GM19328 (cell line): ENCODE data around the gene RASL10B.
A peak's percentile ranks its signal among the peaks of the same experiment; 100 is the strongest.

Experiments
- ATAC-seq: cut with Tn5 transposase; IDR thresholded peaks from one replicate; pipeline ENCODE4 v1.9.1; 2021; ENCODE audit warnings: mild to moderate bottlenecking, moderate library complexity; ENCODE audit not compliant: unreplicated experiment

RASL10B gene

DNA sequence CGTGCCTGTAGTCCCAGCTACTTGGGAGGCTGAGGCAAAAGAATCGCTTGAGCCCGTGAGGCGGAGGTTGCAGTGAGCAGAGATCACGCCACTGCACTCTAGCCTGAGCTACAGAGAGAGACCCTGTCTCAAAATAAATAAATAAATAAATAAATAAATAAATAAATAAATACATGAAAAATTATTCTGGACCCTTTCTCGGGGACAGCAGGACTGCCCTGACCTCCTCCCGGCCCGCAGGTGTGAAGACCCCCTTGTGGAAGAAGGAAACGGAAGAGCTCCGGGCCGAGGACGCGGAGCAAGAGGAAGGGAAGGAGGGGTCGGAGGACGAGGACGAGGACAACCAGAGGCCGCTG is 32.3 kb downstream of the RASL10B start:
- no peak for ATAC-seq

DNA sequence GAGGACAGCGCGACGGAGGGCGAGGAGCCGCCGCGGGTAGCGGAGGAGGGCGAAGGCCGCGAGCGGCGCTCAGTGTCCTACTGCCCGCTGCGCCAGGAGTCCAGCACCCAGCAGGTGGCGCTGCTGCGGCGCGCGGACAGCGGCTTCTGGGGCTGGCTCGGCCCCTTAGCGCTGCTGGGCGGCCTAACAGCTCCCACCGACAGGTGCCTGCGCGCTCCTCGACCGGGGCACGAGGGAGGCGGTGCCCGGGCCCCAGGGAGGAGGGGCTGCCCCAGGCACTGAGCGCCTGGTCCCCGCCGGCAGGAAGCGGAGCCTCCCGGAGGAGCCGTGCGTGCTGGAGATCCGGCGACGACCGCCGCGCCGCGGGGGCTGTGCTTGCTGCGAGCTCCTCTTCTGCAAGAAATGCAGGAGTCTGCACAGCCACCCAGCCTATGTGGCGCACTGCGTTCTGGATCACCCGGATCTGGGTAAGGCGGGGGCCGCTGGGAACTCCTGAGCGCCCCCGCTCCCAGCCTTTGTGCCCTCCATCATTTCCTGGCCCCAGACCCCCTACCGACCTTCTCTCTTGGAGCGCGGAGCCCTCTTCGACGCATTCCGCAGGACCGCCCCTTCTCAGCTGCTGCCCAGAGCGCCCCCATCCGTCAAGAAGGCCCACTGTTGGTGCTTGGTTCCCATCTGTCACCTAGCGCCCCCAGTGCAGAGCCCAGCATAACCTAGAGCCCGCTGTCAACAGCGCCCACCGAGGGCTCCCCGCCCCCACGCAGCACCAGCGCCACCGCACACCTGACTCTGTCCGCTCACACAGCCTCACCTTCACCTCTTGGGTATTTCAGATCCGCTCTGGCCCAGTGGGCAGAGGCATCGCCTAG is 32.9 kb downstream of the RASL10B start:
- peak; percentile 83 for ATAC-seq

DNA sequence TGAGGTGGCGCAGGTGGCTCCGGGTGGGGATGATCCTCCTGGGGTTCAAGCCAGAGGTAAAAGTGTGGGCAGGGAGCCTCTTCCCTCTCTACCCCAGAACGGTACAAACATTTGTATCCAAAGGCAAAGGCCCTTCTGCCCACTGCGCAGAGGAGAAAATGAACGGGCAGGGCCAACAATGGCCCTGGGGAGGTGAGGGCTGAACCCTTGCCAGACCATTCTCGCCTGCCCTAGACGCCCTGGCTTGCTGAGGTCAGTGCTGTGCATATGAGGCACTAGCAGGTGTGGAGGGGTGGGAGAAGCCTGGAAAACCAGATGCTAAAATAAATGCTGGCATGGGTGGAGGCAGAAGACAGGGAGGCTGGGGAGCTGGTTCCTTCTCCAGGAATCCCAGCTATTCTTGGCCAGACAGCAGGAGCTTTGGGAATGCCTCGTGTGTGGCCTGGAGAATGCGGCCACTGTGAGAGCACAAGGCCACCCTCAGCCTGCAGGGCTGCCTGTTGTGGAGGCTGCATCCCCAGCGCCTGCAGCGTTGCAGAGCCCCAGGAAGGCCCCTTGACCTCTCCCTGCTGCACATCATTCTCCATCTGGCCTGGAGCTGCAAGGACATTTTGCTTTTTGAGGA is 33.8 kb downstream of the RASL10B start:
- no peak for ATAC-seq

DNA sequence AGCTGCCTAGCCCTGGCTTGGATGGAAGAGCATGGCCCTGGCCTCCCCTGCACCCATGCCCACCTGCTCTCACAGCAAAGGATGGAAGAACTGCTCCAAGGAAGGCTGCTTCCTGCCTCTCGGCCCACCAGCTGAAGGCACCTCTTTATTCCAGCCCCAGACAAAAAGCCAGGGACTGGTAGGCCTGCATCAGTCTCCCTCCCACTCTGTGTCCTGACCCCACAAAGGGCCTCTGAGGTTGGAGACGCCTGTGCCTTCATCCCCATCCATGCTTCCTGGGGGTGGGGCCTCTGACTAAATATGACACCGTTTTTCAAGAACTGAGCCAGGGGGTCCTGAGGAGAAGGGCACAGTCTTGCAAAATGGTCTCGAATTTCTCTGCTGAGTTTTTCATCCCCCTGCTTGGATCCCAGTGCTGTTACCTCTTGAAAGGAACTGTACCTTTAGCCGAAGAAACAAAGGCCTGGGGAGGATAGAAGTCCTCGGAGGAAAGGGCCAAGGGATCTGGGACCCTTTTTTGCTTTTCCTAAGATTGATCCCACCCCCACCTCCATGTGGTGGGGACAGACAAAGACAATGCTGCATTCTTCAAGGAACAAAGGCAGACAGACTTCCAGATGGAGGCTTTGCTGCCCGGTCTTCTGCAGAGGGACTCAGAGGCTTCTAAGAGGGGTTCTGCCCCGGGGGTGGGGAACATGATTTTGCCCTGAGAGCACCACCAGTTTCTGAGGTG is 34.5 kb downstream of the RASL10B start:
- no peak for ATAC-seq

DNA sequence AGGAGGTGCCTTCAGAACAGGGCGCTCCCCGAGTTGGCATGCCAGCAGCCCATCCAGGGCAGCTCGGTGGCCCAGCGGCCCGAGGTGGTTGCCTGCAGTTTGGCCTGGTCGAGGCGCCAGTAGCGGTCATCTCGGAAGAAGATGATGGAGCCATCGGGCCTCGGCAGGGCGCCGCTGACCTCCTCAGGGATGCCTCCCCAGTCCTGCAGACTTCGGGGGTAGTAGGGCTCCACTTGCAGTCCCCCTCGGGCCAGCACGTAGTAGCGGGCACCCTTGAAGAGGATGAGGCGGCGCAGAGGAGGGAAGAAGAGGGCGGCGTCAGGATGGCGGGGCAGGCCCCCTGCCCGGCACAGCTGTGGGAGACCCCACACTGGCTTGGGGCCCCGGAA is 35.0 kb downstream of the RASL10B start:
- ATAC-seq: no peak

DNA sequence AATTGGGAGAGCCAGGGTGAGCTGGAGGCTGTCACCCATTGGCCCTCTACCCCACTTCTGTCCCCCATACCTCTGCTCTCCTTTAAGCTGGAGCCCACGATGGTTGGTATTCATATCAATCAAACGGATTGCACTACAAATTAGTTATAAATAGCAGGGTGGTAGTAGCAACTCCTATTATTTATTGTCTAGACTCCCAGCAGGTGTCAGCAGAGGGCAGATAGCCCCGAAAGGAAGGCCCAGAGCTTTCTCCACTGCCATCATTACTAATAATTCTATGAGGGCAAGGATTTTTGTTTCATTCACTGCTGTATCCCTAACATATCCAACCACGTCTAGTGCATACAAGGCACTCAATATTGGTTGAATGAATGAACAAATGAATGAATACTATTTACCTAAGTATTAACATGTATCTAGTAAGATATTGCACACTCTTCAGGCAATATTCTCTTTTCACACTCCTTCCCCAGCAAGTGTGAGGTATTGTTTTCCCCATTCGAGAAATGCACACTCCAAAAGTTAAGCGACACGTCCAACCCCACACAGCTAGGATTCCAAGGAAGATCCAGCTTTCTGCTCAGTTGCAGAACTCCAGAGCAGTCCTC is 35.6 kb downstream of the RASL10B start:
- ATAC-seq: no peak

DNA sequence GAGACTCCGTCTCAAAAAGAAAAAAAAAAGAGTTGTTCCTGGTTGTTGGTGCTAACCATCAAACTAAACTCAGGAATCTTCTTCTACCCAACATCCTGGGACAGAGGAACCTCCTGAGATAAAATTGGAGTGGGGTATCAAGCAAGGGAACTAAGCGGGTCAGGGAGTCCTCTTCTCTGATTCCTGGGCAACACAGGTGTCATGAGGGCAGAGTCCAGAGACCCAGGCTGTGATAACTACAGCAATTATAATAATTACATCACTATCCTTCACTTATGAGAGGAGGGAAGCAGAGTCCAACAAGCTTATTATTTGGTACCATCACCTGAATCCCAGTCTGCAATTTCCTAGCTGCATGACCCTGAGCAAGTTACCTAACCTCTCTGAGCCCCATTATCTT is 37.4 kb downstream of the RASL10B start:
- ATAC-seq: no peak

DNA sequence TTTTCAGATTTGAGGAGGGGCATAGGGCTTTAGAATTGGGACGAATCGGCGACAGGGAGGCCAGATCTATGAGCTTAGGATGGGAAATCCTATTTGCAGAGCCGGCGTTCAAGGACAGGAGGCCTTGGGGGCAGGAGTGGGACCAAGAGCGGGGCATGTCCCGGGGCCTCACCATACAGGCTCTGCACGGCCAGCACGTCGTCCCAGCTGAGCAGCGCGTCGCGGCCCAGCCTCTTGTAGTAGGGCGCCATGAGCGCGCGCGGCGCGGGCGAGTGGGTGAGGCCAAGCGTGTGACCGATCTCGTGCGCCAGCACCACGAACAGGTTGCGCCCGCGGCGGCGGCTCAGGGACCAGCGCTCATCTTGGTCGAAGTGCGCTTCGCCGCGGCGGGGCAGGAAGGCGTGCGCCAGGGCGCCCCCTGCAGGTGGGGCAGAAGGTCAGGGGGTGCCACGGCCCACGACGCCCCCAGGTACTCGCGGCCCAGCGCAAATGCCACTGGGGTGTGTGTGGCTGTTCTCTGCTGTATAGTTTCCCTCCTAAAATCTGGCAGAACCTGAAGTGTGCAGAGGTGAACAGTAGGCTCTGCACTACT is 38.6 kb downstream of the RASL10B start:
- ATAC-seq: no peak

DNA sequence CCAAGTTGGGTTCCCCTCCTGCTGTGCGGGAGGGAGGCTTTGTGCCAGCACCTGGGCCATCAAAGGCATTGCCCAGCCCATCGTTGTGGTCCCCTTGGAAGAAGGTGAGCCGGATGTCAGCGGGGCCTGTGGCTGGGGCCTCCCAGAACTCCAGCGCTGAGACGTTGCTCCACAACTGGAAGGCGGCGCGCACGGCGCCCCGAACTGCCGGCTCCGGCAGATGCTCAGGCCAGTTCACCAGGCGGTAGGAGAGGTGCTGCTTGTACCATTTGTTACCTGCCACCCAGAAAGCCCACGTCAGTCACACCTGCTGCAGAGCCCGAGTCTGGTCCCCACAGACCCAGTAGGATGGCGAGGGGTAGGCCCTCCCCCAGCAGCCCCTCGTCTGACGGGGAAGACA is 41.7 kb downstream of the RASL10B start:
- no peak for ATAC-seq

DNA sequence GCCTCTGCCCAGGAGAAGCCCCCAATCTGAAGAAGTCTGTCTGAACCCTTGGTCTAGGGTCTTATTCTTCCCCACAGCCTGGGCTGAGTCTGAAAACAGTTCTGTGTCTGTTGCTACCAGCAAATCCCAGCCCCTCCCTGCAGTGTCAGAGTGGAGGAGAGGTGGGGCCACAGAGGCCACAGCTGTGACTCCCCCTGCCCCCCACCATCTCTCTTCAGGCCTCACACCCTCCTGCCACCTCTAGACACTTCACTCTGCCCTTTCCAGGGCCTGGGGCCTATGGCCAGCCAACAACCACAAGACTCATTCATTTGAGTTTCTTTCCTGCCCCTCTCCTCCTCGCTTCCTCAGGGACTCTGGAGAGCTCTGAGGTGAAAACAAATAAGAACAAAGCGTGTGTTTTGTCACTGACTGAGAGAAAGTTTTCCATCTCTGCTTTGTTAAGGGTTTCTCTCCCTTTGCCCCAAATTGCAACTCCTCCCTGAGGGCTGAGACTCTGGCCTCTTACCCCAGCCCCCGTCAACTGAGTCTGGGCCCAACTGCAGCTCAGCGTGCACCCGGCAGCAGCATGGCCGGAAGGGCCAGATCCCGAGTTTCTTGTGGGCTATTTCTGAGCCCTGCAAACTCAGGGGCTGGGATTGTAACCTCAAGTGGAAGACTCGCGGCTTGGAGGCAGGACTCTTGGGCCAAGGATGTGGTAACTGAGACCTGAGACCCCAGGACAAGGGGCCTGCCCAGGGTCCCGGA is 42.4 kb downstream of the RASL10B start:
- no peak for ATAC-seq

DNA sequence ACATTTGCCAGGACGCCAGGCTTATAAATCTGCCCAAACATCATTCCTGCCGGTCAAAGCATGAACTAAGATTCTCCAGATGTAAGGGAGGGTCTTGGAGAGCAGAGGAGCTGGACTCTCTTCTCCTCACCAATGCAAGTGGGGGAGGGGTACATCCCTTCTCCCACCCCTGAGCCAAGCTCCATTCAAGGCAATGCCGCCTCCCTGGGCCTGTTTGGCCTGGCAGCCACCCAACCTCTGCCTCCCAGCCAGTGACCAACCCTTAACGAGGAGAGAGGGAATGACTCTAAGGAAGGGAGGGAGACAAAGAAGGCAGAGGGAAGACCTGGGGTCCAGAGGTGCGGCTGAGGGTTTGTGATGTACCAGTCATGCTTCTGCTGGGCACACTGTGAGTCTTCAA is 43.1 kb downstream of the RASL10B start:
- no peak for ATAC-seq

DNA sequence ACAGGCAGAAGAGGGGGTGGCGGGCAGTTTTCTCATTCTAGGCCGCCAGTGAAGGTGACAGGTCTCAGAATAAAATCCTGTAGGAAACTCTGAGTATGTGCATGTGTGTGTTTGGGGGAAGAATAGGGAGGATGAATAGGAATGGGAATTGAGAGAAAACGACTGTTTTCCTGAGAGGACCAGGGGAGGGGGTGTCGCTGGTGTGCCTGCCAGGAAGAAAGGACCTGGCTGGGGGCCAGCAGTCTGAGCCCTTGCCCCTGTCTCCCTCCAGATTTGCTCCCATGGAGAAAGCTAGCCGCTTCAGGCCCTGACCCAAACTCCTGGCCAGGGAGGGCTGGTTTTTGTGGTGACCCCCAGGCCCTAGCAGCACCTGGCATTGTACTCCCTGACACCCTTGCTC is 43.6 kb downstream of the RASL10B start:
- no peak for ATAC-seq

DNA sequence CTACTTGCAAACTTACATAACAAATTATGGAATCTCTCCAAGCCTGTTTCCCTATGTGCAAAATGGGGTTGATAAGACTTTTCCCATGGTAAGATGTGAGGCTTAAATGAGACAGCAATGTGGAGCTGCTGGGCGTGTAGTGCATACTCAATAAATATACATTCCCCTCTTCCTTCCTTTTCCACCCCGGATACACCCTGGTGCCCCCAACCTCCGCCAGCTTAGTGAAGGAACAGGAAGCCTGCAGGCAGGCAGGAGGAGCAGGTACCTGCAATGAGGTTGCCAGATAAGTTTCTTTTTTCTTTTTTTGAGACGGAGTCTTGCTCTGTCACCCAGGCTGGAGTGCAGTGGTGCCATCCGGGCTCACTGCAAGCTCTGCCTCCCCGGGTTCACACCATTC is 44.1 kb downstream of the RASL10B start:
- ATAC-seq: no peak

DNA sequence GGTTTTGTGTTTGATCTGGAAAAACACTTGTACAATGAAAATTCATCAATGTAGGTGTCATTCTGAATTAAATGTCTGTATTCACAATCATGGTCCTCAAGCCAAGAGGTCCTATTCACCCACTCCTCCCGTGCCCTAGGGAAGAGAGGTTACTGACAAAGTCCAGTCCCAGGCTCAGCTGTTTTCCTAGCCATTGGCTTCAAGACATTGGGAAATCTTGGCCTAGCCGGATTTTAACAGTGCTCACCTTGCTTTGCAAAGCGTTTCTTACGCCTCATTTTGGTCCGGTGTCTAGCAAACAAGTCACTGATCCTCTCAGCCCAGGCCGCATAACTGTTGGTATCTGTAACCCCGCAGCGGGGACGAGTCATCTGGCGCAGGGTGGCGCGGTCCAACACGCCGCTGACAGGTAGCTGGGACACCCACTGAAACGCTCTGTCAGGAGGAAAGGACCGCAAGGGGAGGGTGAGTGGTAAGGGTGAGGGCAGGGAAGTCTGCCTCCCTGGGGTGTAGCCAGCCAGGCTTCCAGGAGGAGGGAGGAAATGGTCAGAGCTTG is 47.3 kb downstream of the RASL10B start:
- no peak for ATAC-seq

DNA sequence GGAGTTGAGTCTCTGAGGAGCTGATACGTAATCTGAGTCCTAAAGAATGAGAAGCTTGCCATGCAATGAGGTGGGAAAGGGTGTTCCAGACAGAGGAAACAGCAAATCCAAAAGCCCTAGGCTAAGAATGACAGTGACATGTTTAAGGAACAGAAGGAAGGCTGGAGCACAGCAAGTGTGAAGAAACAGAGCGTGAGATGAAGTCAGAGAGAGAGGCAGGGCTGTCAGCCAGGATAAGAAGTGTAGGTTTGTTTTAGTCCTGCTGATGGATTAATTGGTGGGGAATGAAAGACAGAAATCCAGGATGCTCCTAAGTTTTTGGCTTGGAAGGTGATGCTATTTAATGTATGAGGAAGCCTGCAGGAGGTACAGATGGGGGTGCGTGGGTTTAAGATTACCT is 49.5 kb downstream of the RASL10B start:
- ATAC-seq: no peak

DNA sequence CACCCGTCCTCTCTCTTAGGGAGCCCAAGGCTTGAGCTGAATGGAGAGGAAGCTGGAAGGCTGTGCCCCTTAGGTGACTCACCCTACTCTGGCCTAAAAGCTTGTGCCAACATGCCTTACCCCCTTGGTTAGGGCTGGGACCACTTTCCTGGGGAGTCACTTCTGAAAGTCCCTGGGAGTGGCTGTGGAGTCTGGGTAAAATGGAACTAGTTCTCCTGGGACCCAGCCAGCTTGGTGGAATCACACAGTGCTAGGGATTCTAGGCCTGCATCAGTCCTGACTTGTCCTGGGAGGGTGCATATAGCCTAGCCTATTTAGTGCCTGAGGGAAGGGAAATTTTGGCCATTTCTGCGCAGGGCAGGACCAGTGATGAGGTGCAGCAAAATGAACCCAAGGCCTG is 53.5 kb downstream of the RASL10B start:
- ATAC-seq: no peak

DNA sequence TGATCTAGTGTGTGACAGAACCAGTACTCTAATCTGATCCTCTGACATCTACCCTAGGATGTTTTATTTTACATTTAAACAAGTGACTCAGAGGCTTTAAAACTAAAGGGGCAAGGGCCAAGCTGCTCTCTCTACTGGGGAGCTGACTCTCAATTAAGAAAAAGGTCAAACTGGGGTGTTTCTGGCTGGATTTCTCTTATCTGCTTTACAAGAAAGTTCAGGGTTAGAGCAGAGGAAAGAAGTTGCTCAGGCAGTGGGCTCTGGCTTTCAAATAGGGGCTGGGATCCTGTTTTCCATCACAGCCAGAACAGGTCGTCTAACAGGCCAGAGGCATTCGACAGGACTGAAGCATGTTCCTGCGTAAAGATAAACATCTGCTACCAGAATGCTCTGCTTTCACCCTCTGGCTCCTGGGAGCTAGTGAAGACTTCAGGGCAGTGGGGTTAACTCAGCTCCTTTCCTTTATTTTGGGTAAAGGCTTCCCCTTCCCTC is 55.5 kb downstream of the RASL10B start:
- ATAC-seq: no peak

DNA sequence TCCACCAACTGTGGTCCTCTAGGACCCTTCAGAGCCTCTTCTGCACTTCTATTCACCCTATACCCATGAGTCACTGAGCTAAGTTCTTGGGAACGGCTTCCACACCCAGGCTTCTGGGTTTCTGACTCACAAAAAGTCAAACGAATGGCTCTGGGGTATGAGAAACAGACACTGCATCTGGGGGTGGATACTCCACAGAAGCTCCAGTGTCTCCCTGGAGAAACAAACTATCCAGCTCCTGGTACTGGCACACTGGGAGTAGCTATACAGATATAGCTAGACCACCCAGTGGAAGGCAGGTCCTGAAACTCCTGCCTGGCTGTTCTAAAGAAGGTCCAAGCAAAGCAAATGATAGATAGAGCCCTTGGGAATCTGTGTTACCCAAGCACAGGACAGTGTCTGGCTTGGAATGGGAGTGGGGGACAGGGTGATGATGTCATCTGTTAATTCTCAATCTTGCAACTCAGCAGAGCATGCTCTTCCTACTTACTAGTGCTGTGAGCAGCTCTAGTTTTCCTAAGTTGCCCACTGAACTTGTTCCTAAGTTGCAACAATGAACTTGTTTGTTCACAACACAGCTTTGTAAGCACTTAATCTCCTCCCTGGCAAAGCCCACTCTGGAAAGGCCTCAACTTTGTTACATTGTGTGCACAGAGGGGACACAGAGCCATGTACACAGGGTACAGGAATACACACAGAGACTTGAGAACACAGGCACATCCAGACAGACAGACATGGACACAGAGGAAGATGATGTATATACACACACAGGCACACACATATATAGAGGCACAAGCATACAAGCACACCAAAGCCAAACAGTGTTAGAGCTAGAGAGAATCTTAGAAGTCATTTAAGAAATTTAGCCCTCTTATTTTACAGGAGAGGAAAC is 57.3 kb downstream of the RASL10B start:
- ATAC-seq: no peak

DNA sequence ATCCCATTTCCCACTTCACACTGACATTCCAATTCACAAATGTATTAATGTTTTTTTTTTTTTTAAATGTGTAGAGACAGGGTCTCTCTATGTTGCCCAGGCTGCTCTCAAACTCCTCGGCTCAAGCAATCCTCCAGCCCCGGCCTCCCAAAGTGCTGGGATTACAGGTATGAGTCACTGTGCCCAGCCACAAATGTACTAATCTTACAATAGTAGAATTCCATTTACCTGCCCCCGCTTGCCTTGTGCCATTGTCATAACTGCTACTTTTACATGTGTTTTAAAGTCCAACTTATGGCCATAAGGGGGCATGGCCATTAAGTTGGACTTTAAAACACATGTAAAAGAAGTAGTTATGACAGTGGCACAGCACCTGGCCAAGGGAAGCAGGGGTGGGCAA is 59.4 kb downstream of the RASL10B start:
- no peak for ATAC-seq
